GM12874 (cell line): ENCODE results near the gene COA1.

Source experiments
- CTCF ChIP-seq: IDR thresholded peaks from 2 replicates; pipeline ENCODE4 v1.5.1; 2011; ENCODE audit warnings: low read depth, mild to moderate bottlenecking, control low read depth, low read length, moderate library complexity; ENCODE audit not compliant: insufficient read depth

The COA1 gene

DNA sequence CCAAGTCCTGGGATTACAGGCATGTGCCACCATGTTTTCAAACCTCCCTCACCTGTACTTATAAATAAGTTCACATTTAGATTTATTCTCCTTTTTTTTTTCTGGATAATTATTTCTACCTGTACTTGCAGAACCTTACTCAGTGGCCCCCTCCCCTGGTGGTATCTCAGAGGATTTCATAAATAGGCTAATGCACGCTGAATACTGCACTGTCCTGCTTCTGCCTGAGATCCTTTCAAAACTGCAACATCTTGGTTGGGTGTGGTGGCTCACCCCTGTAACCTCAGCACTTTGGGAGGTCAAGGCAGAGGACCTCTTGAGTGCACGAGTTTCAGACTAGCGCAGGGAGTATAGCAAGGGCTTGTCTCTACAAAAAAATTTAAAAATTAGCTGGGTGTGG is 24.5 kb upstream of the COA1 start:
- TF ChIP-seq CTCF = no peak

DNA sequence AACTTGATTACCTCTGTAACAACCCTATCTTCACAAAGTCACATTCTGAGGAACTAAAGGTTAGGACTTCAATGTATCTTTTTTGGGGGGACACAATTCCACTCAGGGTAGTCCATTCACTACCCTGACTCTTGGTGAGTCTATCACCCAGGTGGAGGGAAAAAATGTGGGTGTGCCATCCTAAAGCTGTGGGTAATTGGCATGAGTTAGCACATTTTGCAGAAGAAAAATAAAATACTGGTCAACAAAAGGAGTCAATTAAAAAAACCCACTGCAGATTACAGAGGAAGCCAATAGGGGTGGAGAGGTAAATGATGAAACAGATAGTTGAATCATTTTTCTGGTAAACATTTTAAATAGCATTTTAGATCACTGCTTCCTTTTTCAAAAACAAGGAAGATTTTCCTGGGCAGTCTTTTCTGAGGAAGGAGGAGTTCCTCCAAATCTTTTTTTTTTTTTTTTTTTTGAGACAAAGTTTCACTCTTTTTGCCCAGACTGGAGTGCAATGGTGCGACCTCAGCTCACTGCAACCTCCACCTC is 24.0 kb upstream of the COA1 start:
- no peak for TF ChIP-seq CTCF

DNA sequence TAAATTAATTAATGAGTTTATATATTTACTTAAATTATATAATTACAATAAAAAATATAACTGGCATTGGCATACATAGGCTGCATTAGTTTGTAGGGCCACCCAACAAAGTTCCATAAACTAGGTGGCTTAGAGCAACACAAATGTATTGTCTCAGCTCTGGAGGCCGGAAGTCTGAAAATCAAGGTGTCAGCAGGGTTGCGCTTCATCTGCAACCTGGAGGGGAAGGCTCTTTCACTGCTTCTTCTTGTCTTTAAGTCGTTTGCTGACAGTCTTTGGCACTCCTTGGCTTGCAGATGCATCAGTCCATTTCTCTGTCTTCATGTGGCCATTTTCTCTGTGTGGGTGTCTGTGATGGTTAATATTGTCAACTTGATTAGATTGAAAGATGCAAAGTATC is 23.1 kb upstream of the COA1 start:
- no peak for TF ChIP-seq CTCF

- TF ChIP-seq CTCF = no peak
Measured at GRCh38 chr7:43750016-43750887, 20.9 kb upstream of the COA1 start.

DNA sequence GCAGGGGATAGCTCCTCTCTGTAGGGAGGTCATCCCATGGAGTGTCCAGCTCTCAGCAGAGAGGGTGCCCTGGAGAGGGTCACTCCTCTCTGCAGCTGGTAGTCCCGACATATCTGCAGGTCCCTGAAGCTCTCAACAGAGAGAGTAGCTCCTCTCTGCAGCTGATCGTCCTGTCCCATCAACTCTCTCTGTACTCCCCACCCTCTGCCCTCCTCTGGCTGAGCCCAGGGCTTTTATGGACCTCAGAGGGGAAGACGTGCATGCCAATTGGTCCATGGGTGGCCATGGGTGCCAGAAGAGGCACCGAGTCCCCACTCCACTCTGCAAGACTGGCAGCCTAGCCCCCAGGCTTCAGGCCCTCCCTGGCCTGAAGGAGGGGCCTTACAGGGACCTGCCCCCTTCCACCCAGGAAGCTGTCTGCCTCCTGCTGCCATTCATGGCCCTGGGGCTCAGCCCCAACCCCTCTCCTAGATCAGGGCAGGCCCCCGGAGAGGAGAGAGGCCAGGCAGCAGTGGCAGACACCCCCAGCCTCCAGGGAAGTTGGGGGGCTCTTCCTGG is 20.1 kb upstream of the COA1 start:
- TF ChIP-seq CTCF = no peak

DNA sequence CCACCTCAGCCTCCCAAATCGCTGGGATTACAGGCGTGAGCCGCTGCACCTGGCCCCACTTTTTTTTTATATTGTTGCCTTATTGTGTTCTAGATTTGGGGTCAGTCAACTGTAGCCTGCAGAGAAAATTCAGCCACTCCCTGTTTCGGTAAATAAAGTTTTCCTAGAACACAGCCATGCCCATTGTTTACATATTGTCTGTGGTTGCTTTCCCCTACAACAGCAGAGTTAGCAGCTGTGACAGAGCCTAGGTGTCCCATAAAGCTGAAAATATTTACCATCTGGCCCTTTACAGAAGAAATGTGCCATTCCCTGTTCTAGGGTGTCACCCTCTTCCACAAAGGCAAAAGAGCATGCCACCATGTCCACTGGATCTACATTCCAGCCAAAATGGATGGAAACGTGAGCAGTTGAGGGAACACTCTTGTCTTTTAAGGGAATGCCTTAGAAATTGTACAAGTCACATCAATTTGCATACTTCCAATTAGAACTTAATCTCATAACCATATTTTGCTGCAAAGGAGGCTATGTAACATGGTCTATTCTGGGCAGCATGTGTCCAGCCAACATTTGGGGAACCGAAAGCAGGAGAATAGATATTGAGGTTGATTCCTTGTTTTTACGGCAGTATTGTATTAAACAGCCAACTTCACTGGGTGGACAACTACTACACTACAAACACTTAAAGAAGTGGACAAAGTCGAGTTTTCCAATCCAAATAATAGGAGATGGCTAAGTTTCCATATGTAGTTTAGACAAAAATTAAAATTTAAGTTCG is 18.2 kb upstream of the COA1 start:
- TF ChIP-seq CTCF = no peak

DNA sequence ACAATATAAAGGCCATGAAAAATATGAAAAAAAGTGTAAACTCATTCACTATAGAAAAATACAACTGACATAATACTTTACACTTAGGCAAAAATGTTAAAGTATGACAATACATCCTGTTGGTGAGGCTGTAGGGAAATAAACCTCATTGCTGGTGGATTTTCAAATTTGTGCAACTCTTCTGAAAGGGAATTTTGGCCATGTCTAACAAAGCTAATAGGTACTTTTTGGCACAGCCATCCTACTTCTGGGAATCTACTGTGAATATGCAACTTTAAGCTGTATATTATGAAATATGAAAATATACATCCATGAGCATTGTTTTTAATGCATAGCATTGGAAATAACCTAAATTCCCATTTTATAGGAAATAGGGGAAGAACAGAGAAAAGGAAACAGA is 13.4 kb upstream of the COA1 start:
- no peak for TF ChIP-seq CTCF
